ENCODE measurements around the gene TRIM63.
"Not testable (repeated sequence)": the region's sequence is repeated elsewhere in the genome, so short reads cannot be mapped to it uniquely, and the experiment has no call there.

The TRIM63 gene

GRCh38 chr1:26094076-26094669 lies 26.7 kb upstream of the TRIM63 start:
- no peak overlapping the region for H3K4me3 ChIP-seq (ENCODE audit: low read depth, low read length)
- TF ChIP-seq CTCF (IDR thresholded peaks at IDR 0.05; ENCODE audit: low read depth, low read length) = no peak

- not testable (repeated sequence) for H3K4me3 ChIP-seq (ENCODE audit: low read depth, low read length)
Measured at GRCh38 chr1:26093569-26093968, 26.1 kb upstream of the TRIM63 start.

GRCh38 chr1:26092422-26092821 lies 25.0 kb upstream of the TRIM63 start:
- no peak for TF ChIP-seq CTCF (IDR thresholded peaks at IDR 0.05; ENCODE audit: low read depth, low read length)
- no peak overlapping the region for H3K4me3 ChIP-seq (ENCODE audit: low read depth, low read length)

GRCh38 chr1:26090893-26091292 lies 23.5 kb upstream of the TRIM63 start:
- no peak overlapping the region for H3K4me3 ChIP-seq (ENCODE audit: low read depth, low read length)
- TF ChIP-seq CTCF (IDR thresholded peaks at IDR 0.05; ENCODE audit: low read depth, low read length) = no peak

- H3K4me3 ChIP-seq (ENCODE audit: low read depth, low read length) = no peak overlapping the region
- TF ChIP-seq CTCF (IDR thresholded peaks at IDR 0.05; ENCODE audit: low read depth, low read length) = no peak
Measured at GRCh38 chr1:26089125-26089524, 21.7 kb upstream of the TRIM63 start.

GRCh38 chr1:26084844-26085243 lies 17.4 kb upstream of the TRIM63 start:
- no peak for TF ChIP-seq CTCF (IDR thresholded peaks at IDR 0.05; ENCODE audit: low read depth, low read length)
- no peak overlapping the region for H3K4me3 ChIP-seq (ENCODE audit: low read depth, low read length)

GRCh38 chr1:26084091-26084561 lies 16.7 kb upstream of the TRIM63 start:
- TF ChIP-seq CTCF (IDR thresholded peaks at IDR 0.05; ENCODE audit: low read depth, low read length) = no peak
- no peak overlapping the region for H3K4me3 ChIP-seq (ENCODE audit: low read depth, low read length)

- TF ChIP-seq CTCF (IDR thresholded peaks at IDR 0.05; ENCODE audit: low read depth, low read length) = no peak
- no peak overlapping the region for H3K4me3 ChIP-seq (ENCODE audit: low read depth, low read length)
Measured at GRCh38 chr1:26083208-26083607, 15.8 kb upstream of the TRIM63 start.

Measured in WI38 (cell line).